ENCODE measurements around the gene NOL7. TPM values are rescaled to one million over a fixed set of nuclear protein-coding genes. Genes with fewer than 3 reads are reported as not detected.

NOL7 gene
- total and polyA plus RNA-seq, 2 of the 13 experiments (the other 11 are each of a cell fraction or from before 2014, with no cell fraction given): 37.8 to 186 TPM

GRCh38 chr6:13576017-13576416 lies 39.1 kb upstream of the NOL7 start:
- DNase-seq (ENCODE audit: low spot score): no peak
- intact Hi-C loops (cut with micrococcal nuclease; ENCODE audit: unreplicated experiment): no loop called here
- ChIA-PET CTCF (ENCODE audit: low intra/inter-chr PET ratio, low total read pairs) (interaction anchor here (2.0 kb wide), 1 partner anchor 29 kb away, joined by 7 read pairs; no protein-coding TSS in a partner anchor), POLR2A (interaction anchor here (2.4 to 4.4 kb wide), 2 partner anchors 38 to 248 kb away, joined by 24 to 119 read pairs; partner anchors contain the start of genes NOL7 and TBC1D7)
- FAIRE-seq: no peak
- 88% methylated on average over 3 of the region's 3 CpGs for WGBS (ENCODE audit: low lambda C conversion rate)
- BruUV-seq (replicated peaks): no TSS peak
- Histone ChIP-seq H3K4me3 (replicated peaks in 1 of 3; ENCODE audit: insufficient read depth in 1 of 3, low read depth in 2 of 3, low read length in 3 of 3) (no peak overlapping the region), H3K4me2 (ENCODE audit: low read depth, low read length) (peak overlapping the region; percentile 22), H3K9me3 (ENCODE audit: low read length) (no peaks in the 10 kb centered on the region), H3K79me2 (ENCODE audit: insufficient read depth, low read length) (peaks cover 25% of the 10 kb centered on the region), H2AFZ (ENCODE audit: low read length) (no peak overlapping the region), H4K20me1 (ENCODE audit: insufficient read depth, low read length) (no peaks in the 10 kb centered on the region), H3K27me3 (ENCODE audit: control insufficient read depth in 1 of 2, insufficient read depth in 2 of 2, low read length in 2 of 2) (no peaks in the 10 kb centered on the region), H3K9ac (ENCODE audit: insufficient read depth, low read depth, low read length) (no peak overlapping the region), H3K27ac (ENCODE audit: extremely low read length, insufficient read depth, low read length) (no peak overlapping the region), H3K36me3 (replicated peaks in 1 of 2; ENCODE audit: control insufficient read depth in 1 of 2, insufficient read depth in 2 of 2, low read length in 2 of 2) (peaks cover 0 to 2% of the 10 kb centered on the region in 2 experiments; a peak in 2 of 5 replicates), H3K4me1 (ENCODE audit: insufficient read depth, low read length) (peaks cover 31% of the 10 kb centered on the region)
- in situ Hi-C loops (cut with HindIII; ENCODE audit: extremely low pct_ligation_motif_present, low pct_unique_long_range_greater_than_20kb): loop anchor here (5.0 kb wide), 1 partner anchor 41 kb away; the partner anchor contains the start of gene NOL7
- TF ChIP-seq MLX (CRISPR knock-in tag; IDR thresholded peaks at IDR 0.05) (no peak), HNRNPH1 (optimal IDR thresholded peaks at IDR 0.05; ENCODE audit: low read depth, low read length) (no peak), YY1 (IDR thresholded peaks at IDR 0.05; ENCODE audit: insufficient read depth, insufficient replicate concordance, low read depth, low read length) (peak; percentile 42), PATZ1 (CRISPR knock-in tag; IDR thresholded peaks at IDR 0.05) (no peak), MAFK (conservative IDR thresholded peaks at IDR 0.05 in 1 of 2, IDR thresholded peaks at IDR 0.05 in 1 of 2; ENCODE audit: low read length in 2 of 2) (no peak), TAF15 (IDR thresholded peaks at IDR 0.05; ENCODE audit: low read depth, low read length, poor library complexity, severe bottlenecking) (no peak), ZNF891 (CRISPR knock-in tag; IDR thresholded peaks at IDR 0.05) (no peak), FOXJ3 (CRISPR knock-in tag; IDR thresholded peaks at IDR 0.05; ENCODE audit: borderline replicate concordance) (no peak), ZNF737 (CRISPR knock-in tag; IDR thresholded peaks at IDR 0.05; ENCODE audit: borderline replicate concordance) (no peak), ZFP36L1 (CRISPR knock-in tag; IDR thresholded peaks at IDR 0.05) (peak; percentile 22; the same call in 1 of the 2 replicates), MIER2 (CRISPR knock-in tag; IDR thresholded peaks at IDR 0.05) (no peak), POLR2AphosphoS2 (IDR thresholded peaks at IDR 0.05; ENCODE audit: low read depth, low read length) (no peak)
- no peak for ATAC-seq
